Measurements from ENCODE around the gene SMG7.

DNA sequence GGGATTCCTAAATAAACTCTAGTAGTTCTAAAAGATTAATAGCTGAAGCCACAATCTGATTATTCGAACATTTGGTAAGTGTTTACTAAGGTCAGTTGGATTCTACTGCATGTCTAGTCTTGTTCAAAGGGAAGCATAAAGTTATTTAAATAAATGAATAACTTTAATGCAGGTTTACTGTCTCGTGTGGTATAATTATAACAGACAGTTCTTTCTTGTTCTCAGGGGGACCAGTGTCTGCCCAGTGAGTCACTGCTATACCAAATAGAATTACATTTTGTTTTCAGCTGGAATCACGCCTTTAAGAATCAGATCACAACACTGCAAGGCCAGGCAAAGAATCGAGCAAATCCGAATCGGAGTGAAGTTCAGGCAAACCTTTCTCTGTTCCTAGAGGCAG is 45.1 kb downstream of the SMG7 start:
- TF ChIP-seq CTCF (IDR thresholded peaks at IDR 0.05; ENCODE audit: low read length) (no peak), EZH2 (IDR thresholded peaks at IDR 0.05; ENCODE audit: borderline replicate concordance, low read length) (no peak)
